IPS DF 19.7 (cell line): ENCODE data around the gene KCNMA1.

Experiments used
- DNase-seq: peaks from one replicate; pipeline ENCODE4 v3.0.0-alpha.2; 2013; ENCODE audit warnings: low read depth, low spot score

KCNMA1 gene

GRCh38 chr10:77300682-77301302 lies 336.8 kb downstream of the KCNMA1 start:
- no peak for DNase-seq

DNA sequence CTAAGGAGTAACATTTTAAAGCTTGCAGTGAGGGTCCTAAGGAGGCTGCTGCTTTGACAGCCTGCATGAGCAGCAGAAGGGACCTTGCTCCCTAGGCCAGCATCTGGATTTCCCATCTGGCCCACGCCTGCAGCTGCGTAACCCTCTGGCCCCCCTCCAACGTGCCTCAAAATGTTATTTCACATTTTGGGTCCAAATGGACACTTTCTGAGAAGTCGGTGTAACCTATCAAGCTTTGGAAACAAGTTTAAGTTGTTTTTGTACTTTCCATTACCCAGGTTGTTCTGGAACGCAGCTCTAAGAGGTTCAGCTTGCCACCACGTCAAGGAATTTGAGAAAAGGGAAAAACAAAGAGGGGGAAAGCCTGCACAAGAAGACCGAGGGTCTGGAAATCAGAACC lies 338.3 kb downstream of the KCNMA1 start:
- no peak for DNase-seq

GRCh38 chr10:77297393-77297739 lies 340.2 kb downstream of the KCNMA1 start:
- DNase-seq, result no peak

DNA sequence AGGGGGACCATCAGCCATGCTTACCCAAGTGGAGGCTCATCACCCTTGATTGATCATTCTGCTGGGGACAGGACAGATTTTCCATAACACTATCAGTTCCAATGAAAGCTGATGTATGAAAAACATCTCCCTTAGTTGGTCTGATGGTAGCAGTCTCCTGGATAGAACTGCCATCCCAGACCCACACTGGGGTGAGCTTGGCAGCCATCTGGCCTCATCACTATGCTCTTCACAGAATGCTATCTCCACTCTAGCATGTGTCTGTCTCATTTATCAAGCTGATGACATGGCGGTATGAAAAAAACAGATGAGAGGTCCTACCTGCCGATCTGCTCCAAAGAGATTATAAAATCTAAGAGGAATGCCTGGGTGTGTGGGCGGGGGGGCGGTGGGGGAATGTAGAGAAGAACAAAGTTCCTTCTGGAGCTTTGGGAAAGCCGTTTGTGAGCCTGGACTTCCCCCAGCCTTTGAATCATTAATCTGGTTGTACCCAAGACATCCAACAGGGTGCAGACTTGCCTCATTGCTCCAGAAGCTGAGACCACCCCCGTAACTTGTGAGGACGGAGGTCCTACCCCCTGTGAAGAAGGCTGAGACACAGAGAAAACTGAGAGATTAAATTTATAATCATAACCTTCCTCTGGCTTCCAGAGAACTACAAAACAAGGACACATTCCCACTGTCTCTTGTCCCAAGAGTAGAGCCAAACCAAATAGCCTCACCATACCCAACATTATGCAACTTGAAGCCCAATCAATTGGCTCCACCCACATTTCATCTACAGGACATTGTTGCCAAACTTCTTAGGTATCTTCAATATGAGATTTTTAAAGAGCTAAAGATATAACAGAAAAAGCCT lies 340.8 kb downstream of the KCNMA1 start:
- no peak for DNase-seq

- DNase-seq, result no peak
Observed at GRCh38 chr10:77293773-77294172, 343.8 kb downstream of the KCNMA1 start.

DNA sequence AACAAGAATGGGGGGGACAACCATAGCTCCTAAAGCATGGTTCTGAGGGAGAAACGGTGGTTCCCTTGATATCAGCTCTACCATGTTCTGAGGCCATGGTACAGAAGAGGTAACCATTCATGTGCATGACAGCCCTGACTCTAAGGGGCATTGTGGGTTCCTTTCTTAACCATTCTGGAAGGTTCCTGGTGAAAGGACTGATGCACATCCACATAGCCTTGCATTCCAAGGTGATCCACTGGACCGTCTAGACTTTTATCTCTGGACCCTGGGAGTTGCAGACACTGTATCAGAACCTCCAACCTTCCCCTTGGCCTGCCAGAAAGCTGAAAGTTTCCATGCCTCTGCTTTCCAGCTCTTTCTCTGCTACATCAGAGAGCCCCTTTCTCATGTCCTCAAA lies 344.3 kb downstream of the KCNMA1 start:
- DNase-seq, result no peak

- no peak for DNase-seq
Observed at GRCh38 chr10:77291596-77292505, 345.8 kb downstream of the KCNMA1 start.

GRCh38 chr10:77290528-77291155 lies 347.0 kb downstream of the KCNMA1 start:
- no peak for DNase-seq

DNA sequence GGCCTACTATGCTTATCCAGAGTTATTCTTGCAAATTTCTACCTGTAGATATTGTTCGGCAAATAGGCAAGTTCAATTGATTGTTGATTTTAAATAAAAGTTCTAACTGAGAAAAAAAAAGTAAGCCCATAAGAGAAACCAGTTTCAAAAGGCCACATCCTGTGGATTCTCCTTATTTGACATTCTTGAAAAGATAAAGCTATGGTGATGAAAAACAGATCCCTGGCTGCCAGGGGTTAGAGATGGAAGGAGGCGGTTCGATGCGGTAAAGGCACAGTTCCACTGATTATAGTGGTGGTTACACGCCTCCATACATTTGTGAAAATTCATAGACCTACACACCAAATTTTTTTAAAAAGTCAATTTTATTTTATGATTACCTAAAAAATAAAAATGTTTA lies 347.8 kb downstream of the KCNMA1 start:
- DNase-seq, result no peak

- peak; percentile 35 for DNase-seq
Observed at GRCh38 chr10:77289027-77289501, 348.5 kb downstream of the KCNMA1 start.

DNA sequence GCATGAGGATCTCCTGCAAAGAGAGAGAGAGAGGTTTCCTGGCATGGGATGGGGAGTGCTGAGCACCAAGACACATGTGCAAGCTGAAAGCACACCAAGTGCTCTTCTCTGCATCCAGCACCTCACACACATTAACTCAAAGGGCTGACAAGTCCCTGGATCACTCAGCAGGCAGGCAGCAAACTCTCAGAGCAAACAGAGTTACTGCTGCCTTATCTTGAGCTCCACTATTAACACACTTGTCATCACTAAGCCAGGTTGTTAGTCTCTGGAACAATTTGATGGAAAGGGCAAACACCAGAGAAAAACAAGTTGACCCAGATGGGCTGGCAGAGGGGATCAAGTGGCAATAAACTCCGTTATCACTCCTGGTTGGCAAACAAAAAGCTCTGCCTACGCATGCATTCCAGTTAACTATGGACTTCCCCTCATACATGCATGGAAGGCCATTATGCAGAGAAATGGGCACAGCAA lies 349.9 kb downstream of the KCNMA1 start:
- DNase-seq, result no peak

DNA sequence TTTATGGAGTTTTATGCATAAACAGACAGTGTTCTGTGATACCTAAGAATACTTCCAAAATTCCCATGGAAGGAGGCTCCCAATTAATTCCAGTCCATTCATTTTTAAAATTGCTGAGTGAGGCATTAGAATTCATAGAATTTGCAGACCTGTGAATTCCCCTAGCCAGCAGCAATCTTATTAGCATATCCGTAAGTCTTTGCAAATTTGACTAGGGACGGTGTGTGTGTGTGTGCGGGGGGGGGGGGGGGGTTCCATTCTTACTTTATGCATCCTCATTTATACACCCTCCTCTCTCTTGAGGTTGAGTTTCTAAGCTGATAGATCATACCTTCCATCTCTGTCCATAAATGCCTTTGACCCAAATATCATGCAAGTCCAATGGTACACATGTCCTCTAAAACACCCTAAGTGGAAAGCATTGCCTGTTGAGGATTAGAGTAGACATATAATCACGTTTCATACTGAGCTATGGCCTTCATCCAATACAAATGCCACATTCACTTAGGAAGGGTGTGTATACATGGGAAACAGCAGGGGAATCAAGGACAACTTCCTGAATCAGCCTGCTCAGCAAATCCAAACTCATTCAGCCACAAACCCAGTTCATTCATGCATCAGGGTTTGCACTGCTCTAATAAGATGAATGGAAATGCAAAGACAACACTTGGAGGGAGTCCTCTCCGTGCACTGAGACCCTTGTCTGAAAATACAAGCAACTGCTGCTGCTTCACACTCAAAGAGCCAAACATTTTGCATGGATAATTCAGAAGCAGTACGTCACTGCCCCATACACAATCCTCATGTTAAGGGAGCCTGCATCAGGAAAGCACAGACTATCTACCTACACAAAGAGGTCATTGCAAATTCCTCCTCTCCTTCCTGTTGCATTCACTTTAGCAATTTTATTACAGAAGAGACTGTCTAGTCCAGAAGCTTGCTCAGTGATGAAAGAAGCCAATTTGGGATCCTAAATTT lies 350.8 kb downstream of the KCNMA1 start:
- no peak for DNase-seq

- DNase-seq, result no peak
Observed at GRCh38 chr10:77285529-77286182, 352.0 kb downstream of the KCNMA1 start.

- DNase-seq, result no peak
Observed at GRCh38 chr10:77284797-77285196, 352.8 kb downstream of the KCNMA1 start.

GRCh38 chr10:77283326-77283725 lies 354.3 kb downstream of the KCNMA1 start:
- no peak for DNase-seq

DNA sequence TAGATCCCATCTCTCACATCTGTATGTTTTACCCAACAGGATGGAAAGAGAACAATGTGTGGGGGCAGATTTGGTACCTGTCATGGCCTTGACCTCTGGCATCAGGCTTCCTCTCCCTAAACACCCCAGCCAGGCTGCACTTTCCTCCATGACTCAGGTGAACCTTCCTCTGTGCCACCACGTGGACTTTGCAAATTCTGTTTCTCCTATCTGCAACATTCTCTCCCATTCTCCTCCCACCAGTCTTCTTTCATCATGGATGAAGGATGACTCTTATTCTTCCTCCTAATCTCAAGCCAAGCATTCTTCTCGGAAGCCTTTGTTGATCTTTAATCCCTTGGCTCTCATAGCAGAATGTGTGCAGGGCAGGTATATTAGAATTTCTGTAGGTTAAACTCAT lies 355.4 kb downstream of the KCNMA1 start:
- DNase-seq, result no peak

DNA sequence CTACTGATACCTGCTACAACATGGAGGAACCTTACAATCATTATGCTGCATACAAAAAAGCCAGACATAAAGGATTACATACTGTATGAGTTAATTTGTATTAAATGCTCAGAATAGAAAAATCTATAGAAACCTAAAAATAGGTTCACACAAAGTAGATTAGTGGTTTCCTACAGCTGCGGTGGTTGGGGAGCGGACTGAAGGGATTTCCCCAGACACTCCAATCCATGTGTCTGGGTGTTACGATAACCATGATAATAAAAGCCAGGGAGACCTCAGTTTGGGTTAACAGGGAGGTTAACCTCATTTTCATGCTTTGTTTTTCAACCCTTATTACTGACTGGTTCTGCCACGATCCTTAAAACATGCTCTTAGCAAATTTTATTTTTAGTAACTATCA lies 355.9 kb downstream of the KCNMA1 start:
- DNase-seq, result no peak

DNA sequence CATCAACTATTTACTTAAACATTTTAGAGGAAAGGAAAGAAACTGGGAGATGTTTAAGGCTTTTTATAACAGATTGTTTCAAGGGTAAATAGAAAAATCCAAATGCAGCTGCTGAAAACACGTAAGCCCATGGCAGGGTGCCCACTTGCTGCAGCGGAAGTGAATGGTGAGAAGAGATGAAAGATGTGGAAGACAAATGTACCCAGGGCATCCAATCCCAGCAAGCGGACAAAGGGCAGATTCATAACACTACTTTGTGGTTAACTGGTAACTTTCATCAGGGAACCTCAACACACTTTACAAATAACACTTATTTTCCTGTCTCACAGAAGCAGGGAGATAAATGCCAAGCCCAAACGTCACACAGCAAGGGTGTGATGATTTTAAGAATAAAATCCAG lies 358.4 kb downstream of the KCNMA1 start:
- no peak for DNase-seq

GRCh38 chr10:77274046-77274795 lies 363.4 kb downstream of the KCNMA1 start:
- DNase-seq, result no peak
